GM18526 (cell line): Measurements from ENCODE around the gene NEDD4L.

Experiments used
- POLR2A ChIP-seq: IDR thresholded peaks from 3 replicates; pipeline ENCODE4 v1.6.1; 2011; ENCODE audit not compliant: insufficient read length; ENCODE audit errors: extremely low read depth

The NEDD4L gene

GRCh38 chr18:58447402-58448095 lies 403.5 kb downstream of the NEDD4L start:
- no peak for TF ChIP-seq POLR2A

GRCh38 chr18:58449464-58449863 lies 405.4 kb downstream of the NEDD4L start:
- no peak for TF ChIP-seq POLR2A
